CD8-positive, alpha-beta memory T cell (primary cell): ENCODE measurements around the gene SEC22A. TPM values are rescaled to one million over a fixed set of nuclear protein-coding genes. Genes with fewer than 3 reads are reported as not detected.

Source experiments
- CTCF ChIA-PET: fragments of 350-600 bp; sonication (Branson Sonifier 250); formaldehyde crosslinking; loops from one replicate; lab custom pipeline; 2021; ENCODE audit warnings: antibody characterized with exemption; lab: Charles Lee
- POLR2A ChIA-PET: fragments of 350-600 bp; sonication (Branson Sonifier 250); formaldehyde crosslinking; loops from one replicate; lab custom pipeline; 2021; ENCODE audit warnings: antibody characterized with exemption; lab: Charles Lee
- DNase-seq, 5 donors: peaks; one replicate each; pipeline versions ENCODE4 v3.0.0 to v3.0.0-alpha.2; 2020 to 2022; ENCODE audit warnings: mixed read lengths in 1 of 5
- H3K27ac ChIP-seq: one replicate; pipeline ENCODE4 v1.7.0; 2013; ENCODE audit warnings: low read depth, mild to moderate bottlenecking, low read length, moderate library complexity
- H3K27me3 ChIP-seq: 2 replicates; pipeline ENCODE4 v1.7.0; 2013; ENCODE audit warnings: low read length, mild to moderate bottlenecking; ENCODE audit not compliant: insufficient read depth, poor library complexity, severe bottlenecking
- H3K36me3 ChIP-seq: 2 replicates; pipeline ENCODE4 v1.7.0; 2013; ENCODE audit warnings: mild to moderate bottlenecking, low read length, moderate library complexity; ENCODE audit not compliant: insufficient read depth
- H3K4me1 ChIP-seq: 2 replicates; pipeline ENCODE4 v1.7.0; 2013; ENCODE audit warnings: mild to moderate bottlenecking, low read length, moderate library complexity; ENCODE audit not compliant: insufficient read depth
- H3K4me3 ChIP-seq: 2 replicates; pipeline ENCODE4 v1.7.0; 2013; ENCODE audit warnings: mild to moderate bottlenecking, low read length
- H3K9me3 ChIP-seq: 2 replicates; pipeline ENCODE4 v1.7.0; 2013; ENCODE audit warnings: mild to moderate bottlenecking, low read length
- H3K27ac Mint-ChIP-seq, 8 donors: one replicate each; pipeline ENCODE4 v1.8.0; 2020 to 2021; ENCODE audit warnings: mixed read lengths in 8 of 8, mild to moderate bottlenecking in 6 of 8, inconsistent platforms in 3 of 8, moderate library complexity in 3 of 8
- H3K27me3 Mint-ChIP-seq, 2 donors: one replicate each; pipeline ENCODE4 v1.8.0; 2020 to 2021; ENCODE audit warnings: mixed read lengths in 2 of 2, mild to moderate bottlenecking in 1 of 2, moderate library complexity in 1 of 2
- H3K36me3 Mint-ChIP-seq, 3 donors: one replicate each; pipeline ENCODE4 v1.8.0; 2020 to 2021; ENCODE audit warnings: mixed read lengths in 3 of 3, inconsistent platforms in 1 of 3, mild to moderate bottlenecking in 1 of 3
- H3K4me1 Mint-ChIP-seq, 3 donors: one replicate each; pipeline ENCODE4 v1.8.0; 2020 to 2021; ENCODE audit warnings: mixed read lengths in 3 of 3, inconsistent platforms in 1 of 3, mild to moderate bottlenecking in 1 of 3
- H3K4me3 Mint-ChIP-seq, 7 donors: one replicate each; pipeline ENCODE4 v1.8.0; 2020 to 2021; ENCODE audit warnings: mixed read lengths in 7 of 7, mild to moderate bottlenecking in 6 of 7, moderate library complexity in 4 of 7, inconsistent platforms in 2 of 7
- H3K9me3 Mint-ChIP-seq, 5 donors: one replicate each; pipeline ENCODE4 v1.8.0; 2020 to 2022; ENCODE audit warnings: mixed read lengths in 5 of 5, mild to moderate bottlenecking in 3 of 5, moderate library complexity in 2 of 5, inconsistent platforms in 1 of 5
- polyA plus RNA-seq: library from polyadenylated mRNA; unstranded; fragments of 300-500 nt; fragmentation: Illumina TruSeq; gene quantifications from one replicate; pipeline ENCODE4 v1.2.3, GENCODE V29; 2021
- total RNA-seq, 2 experiments: library from RNA; stranded (reverse); gene quantifications; one replicate each; pipeline ENCODE4 v1.2.3, GENCODE V29; 2021

The SEC22A gene
- total and polyA plus RNA-seq, 3 experiments from 2014 or later: 12.7 to 21.6 (median 19.3) TPM

GRCh38 chr3:123307064-123307463 lies 105.3 kb downstream of the SEC22A start:
- Mint-ChIP-seq H3K9me3 (no peaks in the 10 kb centered on the region), H3K27me3 (peaks cover 7 to 15% of the 10 kb centered on the region in 2 donors), H3K4me3 (no peak overlapping the region), H3K4me1 (no peaks in the 10 kb centered on the region), H3K36me3 (no peaks in the 10 kb centered on the region), H3K27ac (no peak overlapping the region)
- DNase-seq: no peak
- H3K4me3 ChIP-seq: no peak overlapping the region
- H3K9me3 ChIP-seq: no peaks in the 10 kb centered on the region
- no peaks in the 10 kb centered on the region for H3K4me1 ChIP-seq
- no peaks in the 10 kb centered on the region for H3K27me3 ChIP-seq
- ChIA-PET CTCF (interaction anchor here (0.8 kb wide), 1 partner anchor 18 kb away, joined by 3 read pairs; no protein-coding TSS in a partner anchor), POLR2A (no interaction called here)
- H3K27ac ChIP-seq: no peak overlapping the region
- no peaks in the 10 kb centered on the region for H3K36me3 ChIP-seq

- POLR2A ChIA-PET: no interaction called here
- no peak overlapping the region for H3K4me3 Mint-ChIP-seq
- Histone ChIP-seq H3K9me3 (no peaks in the 10 kb centered on the region), H3K4me3 (no peak overlapping the region), H3K27me3 (no peaks in the 10 kb centered on the region), H3K27ac (no peak overlapping the region), H3K36me3 (no peaks in the 10 kb centered on the region), H3K4me1 (no peaks in the 10 kb centered on the region)
- H3K36me3 Mint-ChIP-seq: no peaks in the 10 kb centered on the region
- H3K4me1 Mint-ChIP-seq: peaks cover 0 to 5% (median 2%) of the 10 kb centered on the region in 3 donors
- no peaks in the 10 kb centered on the region for H3K9me3 Mint-ChIP-seq
- CTCF ChIA-PET: interaction anchor here (1.3 kb wide), 1 partner anchor 12 kb away, joined by 3 read pairs; no protein-coding TSS in a partner anchor
- no peak for DNase-seq
- H3K27me3 Mint-ChIP-seq: peaks cover 5 to 6% of the 10 kb centered on the region in 2 donors
- H3K27ac Mint-ChIP-seq: no peak overlapping the region
Observed at GRCh38 chr3:123310186-123310585, 108.4 kb downstream of the SEC22A start.

DNA sequence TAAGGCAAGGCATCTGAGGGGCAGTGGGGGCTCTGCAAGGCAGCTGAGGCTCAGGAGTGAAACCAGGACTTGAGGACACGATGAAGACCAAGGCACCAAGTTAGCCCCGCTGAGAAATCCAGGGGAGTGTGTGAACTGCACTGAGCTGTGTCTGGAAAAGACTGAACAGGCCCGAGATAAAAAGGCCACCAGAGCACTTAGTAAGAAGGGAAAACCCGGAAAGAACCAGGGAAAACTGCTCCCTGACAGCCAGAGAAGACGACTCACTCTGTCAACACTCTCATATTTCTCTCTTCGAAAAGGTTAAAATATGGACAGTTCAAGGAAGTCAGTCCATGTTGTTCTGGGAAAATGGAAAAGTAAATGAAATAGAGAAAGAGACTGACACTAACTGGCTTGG lies 109.0 kb downstream of the SEC22A start:
- Histone ChIP-seq H3K27me3 (no peaks in the 10 kb centered on the region), H3K4me1 (no peaks in the 10 kb centered on the region), H3K27ac (no peak overlapping the region), H3K4me3 (no peak overlapping the region), H3K9me3 (no peaks in the 10 kb centered on the region), H3K36me3 (no peaks in the 10 kb centered on the region)
- Mint-ChIP-seq H3K4me3 (no peak overlapping the region), H3K4me1 (peaks cover 0 to 5% (median 2%) of the 10 kb centered on the region in 3 donors), H3K9me3 (no peaks in the 10 kb centered on the region), H3K27me3 (peaks cover 7 to 8% of the 10 kb centered on the region in 2 donors), H3K36me3 (no peaks in the 10 kb centered on the region), H3K27ac (peak overlapping the region in 1 of 8 donors; percentile 55)
- DNase-seq: no peak
- POLR2A ChIA-PET: no interaction called here
- CTCF ChIA-PET: interaction anchor here (1.3 kb wide), 1 partner anchor 12 kb away, joined by 3 read pairs; no protein-coding TSS in a partner anchor

- CTCF ChIA-PET: no interaction called here
- H3K4me1 Mint-ChIP-seq: peaks cover 0 to 5% (median 2%) of the 10 kb centered on the region in 3 donors
- peaks cover 7 to 12% of the 10 kb centered on the region in 2 donors for H3K27me3 Mint-ChIP-seq
- DNase-seq: no peak
- no peaks in the 10 kb centered on the region for H3K9me3 Mint-ChIP-seq
- no peaks in the 10 kb centered on the region for H3K4me1 ChIP-seq
- no peak overlapping the region for H3K27ac Mint-ChIP-seq
- POLR2A ChIA-PET: no interaction called here
- H3K9me3 ChIP-seq: no peaks in the 10 kb centered on the region
- H3K27ac ChIP-seq: no peak overlapping the region
- no peaks in the 10 kb centered on the region for H3K36me3 ChIP-seq
- no peaks in the 10 kb centered on the region for H3K36me3 Mint-ChIP-seq
- no peak overlapping the region for H3K4me3 ChIP-seq
- H3K27me3 ChIP-seq: no peaks in the 10 kb centered on the region
- H3K4me3 Mint-ChIP-seq: no peak overlapping the region
Observed at GRCh38 chr3:123311201-123311600, 109.5 kb downstream of the SEC22A start.

GRCh38 chr3:123312331-123313265 lies 110.9 kb downstream of the SEC22A start:
- no peaks in the 10 kb centered on the region for H3K9me3 Mint-ChIP-seq
- DNase-seq: no peak
- Histone ChIP-seq H3K4me3 (no peak overlapping the region), H3K27me3 (no peaks in the 10 kb centered on the region), H3K27ac (no peak overlapping the region), H3K36me3 (no peaks in the 10 kb centered on the region), H3K4me1 (no peaks in the 10 kb centered on the region), H3K9me3 (no peaks in the 10 kb centered on the region)
- H3K27ac Mint-ChIP-seq: no peak overlapping the region
- H3K36me3 Mint-ChIP-seq: no peaks in the 10 kb centered on the region
- ChIA-PET CTCF (no interaction called here), POLR2A (no interaction called here)
- peaks cover 9 to 16% of the 10 kb centered on the region in 2 donors for H3K27me3 Mint-ChIP-seq
- peaks cover 0 to 5% (median 2%) of the 10 kb centered on the region in 3 donors for H3K4me1 Mint-ChIP-seq
- no peak overlapping the region for H3K4me3 Mint-ChIP-seq

GRCh38 chr3:123313889-123314288 lies 112.1 kb downstream of the SEC22A start:
- Mint-ChIP-seq H3K9me3 (no peaks in the 10 kb centered on the region), H3K27ac (no peak overlapping the region), H3K4me3 (no peak overlapping the region), H3K36me3 (no peaks in the 10 kb centered on the region), H3K4me1 (peaks cover 0 to 5% (median 2%) of the 10 kb centered on the region in 3 donors), H3K27me3 (peaks cover 11 to 20% of the 10 kb centered on the region in 2 donors)
- no peak for DNase-seq
- no peak overlapping the region for H3K4me3 ChIP-seq
- ChIA-PET CTCF (no interaction called here), POLR2A (no interaction called here)
- no peaks in the 10 kb centered on the region for H3K27me3 ChIP-seq
- no peaks in the 10 kb centered on the region for H3K9me3 ChIP-seq
- no peaks in the 10 kb centered on the region for H3K36me3 ChIP-seq
- no peaks in the 10 kb centered on the region for H3K4me1 ChIP-seq
- H3K27ac ChIP-seq: no peak overlapping the region

- POLR2A ChIA-PET: no interaction called here
Observed at GRCh38 chr3:123314359-123315270, 112.9 kb downstream of the SEC22A start.

More at GRCh38 chr3:123314359-123315270, 112.9 kb downstream of the SEC22A start:
- Histone ChIP-seq H3K4me3 (no peak overlapping the region), H3K27me3 (no peaks in the 10 kb centered on the region), H3K36me3 (no peaks in the 10 kb centered on the region), H3K4me1 (no peaks in the 10 kb centered on the region), H3K27ac (no peak overlapping the region), H3K9me3 (no peaks in the 10 kb centered on the region)
- Mint-ChIP-seq H3K27ac (no peak overlapping the region), H3K9me3 (no peaks in the 10 kb centered on the region), H3K4me1 (peaks cover 0 to 5% (median 2%) of the 10 kb centered on the region in 3 donors), H3K36me3 (no peaks in the 10 kb centered on the region), H3K4me3 (no peak overlapping the region), H3K27me3 (peaks cover 11 to 24% of the 10 kb centered on the region in 2 donors)
- DNase-seq: no peak
- CTCF ChIA-PET: interaction anchor here (1.0 to 1.7 kb wide), 2 partner anchors 9 to 11 kb away, joined by 3 to 4 read pairs; no protein-coding TSS in a partner anchor
